Keratinocyte (primary cell): ENCODE data around the gene ALK. TPM values are rescaled to one million over a fixed set of nuclear protein-coding genes. Genes with fewer than 3 reads are reported as not detected.

Experiments
- DNase-seq: peaks from one replicate; pipeline ENCODE4 v3.0.0-alpha.2; 2011; ENCODE audit warnings: low read depth, missing footprints, low spot score
- FAIRE-seq: peaks from 2 replicates; lab custom pipeline; 2011; peaks lifted over from hg19 to GRCh38; lab: Jason Lieb, UNC
- H2AFZ ChIP-seq: 2 replicates; pipeline ENCODE4 v1.6.0; 2012; ENCODE audit warnings: low read length, control low read depth, inconsistent platforms; ENCODE audit not compliant: control insufficient read depth
- H3K27ac ChIP-seq: 2 replicates; pipeline ENCODE4 v1.5.1; 2011; ENCODE audit warnings: low read length; ENCODE audit not compliant: control insufficient read depth, insufficient read depth
- H3K27me3 ChIP-seq: 3 replicates; pipeline ENCODE4 v1.6.0; 2011; ENCODE audit warnings: low read length; ENCODE audit not compliant: control insufficient read depth, insufficient read depth; ENCODE audit errors: extremely low read depth
- H3K36me3 ChIP-seq, 2 experiments: 2 replicates in 1 of 2; 3 replicates in 1 of 2; pipeline ENCODE4 v1.5.1; 2011; ENCODE audit warnings: low read length in 2 of 2, mild to moderate bottlenecking in 1 of 2; ENCODE audit not compliant: control insufficient read depth in 2 of 2, insufficient read depth in 2 of 2; ENCODE audit errors: extremely low read depth in 1 of 2
- H3K4me1 ChIP-seq: 3 replicates; pipeline ENCODE4 v1.5.1; 2011; ENCODE audit warnings: low read length; ENCODE audit not compliant: control insufficient read depth, insufficient read depth; ENCODE audit errors: extremely low read depth
- H3K4me2 ChIP-seq: 3 replicates; pipeline ENCODE4 v1.6.0; 2011; ENCODE audit warnings: low read depth, low read length; ENCODE audit not compliant: control insufficient read depth, insufficient read depth; ENCODE audit errors: extremely low read depth
- H3K4me3 ChIP-seq, 3 experiments: fragments of 200-600 bp in 1 of 3; sonication (generic) in 1 of 3; 2 replicates in 2 of 3; 3 replicates in 1 of 3; pipeline ENCODE4 v1.5.1; 2011 to 2016; ENCODE audit warnings: low read length in 3 of 3, mild to moderate bottlenecking in 3 of 3, control low read depth in 2 of 3, inconsistent platforms in 1 of 3, low read depth in 1 of 3, mixed read lengths in 1 of 3, mixed run types in 1 of 3, moderate library complexity in 1 of 3; ENCODE audit not compliant: control insufficient read depth in 2 of 3, insufficient read depth in 2 of 3; ENCODE audit errors: extremely low read depth in 1 of 3
- H3K79me2 ChIP-seq: 2 replicates; pipeline ENCODE4 v1.6.0; 2012; ENCODE audit warnings: low read length; ENCODE audit not compliant: control insufficient read depth, insufficient read depth
- H3K9ac ChIP-seq: 3 replicates; pipeline ENCODE4 v1.6.0; 2011; ENCODE audit warnings: low read length; ENCODE audit not compliant: control insufficient read depth, insufficient read depth; ENCODE audit errors: extremely low read depth
- H3K9me1 ChIP-seq: 3 replicates; pipeline ENCODE4 v1.6.0; 2011; ENCODE audit warnings: low read length; ENCODE audit not compliant: control insufficient read depth, insufficient read depth; ENCODE audit errors: extremely low read depth
- H3K9me3 ChIP-seq: 2 replicates; pipeline ENCODE4 v1.5.1; 2012; ENCODE audit warnings: low read depth, low read length; ENCODE audit not compliant: control insufficient read depth
- H4K20me1 ChIP-seq: 3 replicates; pipeline ENCODE4 v1.6.0; 2011; ENCODE audit warnings: low read length; ENCODE audit not compliant: control insufficient read depth, insufficient read depth; ENCODE audit errors: extremely low read depth
- CTCF ChIP-seq, 3 experiments: IDR thresholded peaks in 1 of 3; conservative IDR thresholded peaks in 1 of 3; optimal IDR thresholded peaks in 1 of 3; 2 replicates in 2 of 3; 3 replicates in 1 of 3; pipeline versions ENCODE3 to v1.5.1; 2011; ENCODE audit warnings: low read length in 3 of 3, mild to moderate bottlenecking in 3 of 3, moderate library complexity in 2 of 3, control low read depth in 1 of 3, inconsistent platforms in 1 of 3; ENCODE audit not compliant: insufficient read depth in 2 of 3; ENCODE audit errors: extremely low read depth in 1 of 3
- EZH2 ChIP-seq: IDR thresholded peaks from one replicate; pipeline ENCODE4 v1.6.1; 2012; ENCODE audit warnings: inconsistent platforms, mild to moderate bottlenecking, low read length, moderate library complexity
- dilution Hi-C: fragments of 300-500 bp; cut with MboI; formaldehyde crosslinking; loops from one replicate; pipeline ENCODE4 v1.7.0; 2020; ENCODE audit warnings: low sequenced_read_pairs; ENCODE audit not compliant: extremely low pct_ligation_motif_present
- polyA plus RNA-seq, 5 experiments: library from polyadenylated mRNA; depleted of rRNA in 3 of 5; stranded (reverse) in 3 of 5; stranded (forward) in 1 of 5; unstranded in 1 of 5; fragments of >200 nt; gene quantifications; 1 replicate in 1 of 5; 2 replicates in 3 of 5; 3 replicates in 1 of 5; pipeline versions ENCODE4 v1.2.1 to v1.2.3, GENCODE V29; 2011 to 2012; ENCODE audit warnings: missing spikeins in 2 of 5, low read depth in 1 of 5, low replicate concordance in 1 of 5

ALK gene
- polyA plus RNA-seq, 1 donor (not counting 4 experiments of a cell fraction or from before 2014, with no cell fraction given), result not detected

DNA sequence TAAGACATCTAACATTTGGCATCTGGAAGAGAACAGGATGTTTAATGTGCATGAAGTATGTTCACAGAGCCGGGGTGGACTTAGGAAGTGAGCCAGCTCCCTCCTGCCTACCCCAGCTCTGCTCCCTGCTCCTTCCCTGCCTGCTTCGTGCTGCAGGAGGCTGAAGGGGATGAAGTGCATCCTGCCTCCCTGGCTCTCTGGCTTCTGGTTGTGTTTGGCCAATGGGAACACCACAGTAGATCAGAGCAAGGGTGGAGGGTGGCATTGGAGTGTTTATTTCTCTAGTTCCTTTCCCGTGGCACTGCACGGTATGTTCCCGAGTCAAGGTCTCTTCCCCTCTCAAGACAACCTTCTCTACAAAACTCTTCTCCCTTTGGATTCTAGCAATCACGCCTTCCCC, 426.3 kb downstream of the ALK start:
- no peaks in the 10 kb centered on the region for H3K4me1 ChIP-seq
- no peak overlapping the region for H3K4me3 ChIP-seq
- FAIRE-seq (no peak), DNase-seq (no peak)
- no peaks in the 10 kb centered on the region for H3K79me2 ChIP-seq
- no peak overlapping the region for H2AFZ ChIP-seq
- no peaks in the 10 kb centered on the region for H3K9me1 ChIP-seq
- no peak for TF ChIP-seq EZH2
- TF ChIP-seq CTCF (optimal IDR thresholded peaks at IDR 0.05 in 1 of 3, IDR thresholded peaks at IDR 0.05 in 1 of 3, conservative IDR thresholded peaks at IDR 0.05 in 1 of 3; ENCODE audit: extremely low read depth in 1 of 3, insufficient read depth in 2 of 3, low read length in 3 of 3), result no peak
- dilution Hi-C loops, result no loop called here
- H3K27ac ChIP-seq, result no peak overlapping the region
- H3K9ac ChIP-seq, result no peak overlapping the region
- H4K20me1 ChIP-seq, result no peaks in the 10 kb centered on the region
- no peaks in the 10 kb centered on the region for H3K9me3 ChIP-seq
- H3K27me3 ChIP-seq, result no peaks in the 10 kb centered on the region
- H3K36me3 ChIP-seq, result no peaks in the 10 kb centered on the region
- no peak overlapping the region for H3K4me2 ChIP-seq

GRCh38 chr2:29492701-29493100, 428.7 kb downstream of the ALK start:
- no peak overlapping the region for H2AFZ ChIP-seq
- TF ChIP-seq CTCF (optimal IDR thresholded peaks at IDR 0.05 in 1 of 3, IDR thresholded peaks at IDR 0.05 in 1 of 3, conservative IDR thresholded peaks at IDR 0.05 in 1 of 3; ENCODE audit: extremely low read depth in 1 of 3, insufficient read depth in 2 of 3, low read length in 3 of 3) (no peak), EZH2 (no peak)
- H3K9me1 ChIP-seq, result no peaks in the 10 kb centered on the region
- H3K79me2 ChIP-seq, result no peaks in the 10 kb centered on the region
- H3K4me2 ChIP-seq, result no peak overlapping the region
- H3K9me3 ChIP-seq, result no peaks in the 10 kb centered on the region
- no peaks in the 10 kb centered on the region for H4K20me1 ChIP-seq
- FAIRE-seq (no peak), DNase-seq (no peak)
- no peaks in the 10 kb centered on the region for H3K27me3 ChIP-seq
- no peak overlapping the region for H3K27ac ChIP-seq
- no peak overlapping the region for H3K9ac ChIP-seq
- no peak overlapping the region for H3K4me3 ChIP-seq
- no peaks in the 10 kb centered on the region for H3K36me3 ChIP-seq
- dilution Hi-C loops, result no loop called here
- no peaks in the 10 kb centered on the region for H3K4me1 ChIP-seq
